NCI-H345 treated with DMSO at 0.1 percent for 48 hours (cell line): ENCODE measurements around the gene FSTL4.

Source experiments
- DNase-seq: peaks from one replicate; lab custom pipeline; 2025; ENCODE audit not compliant: unreplicated experiment; lab: John Stamatoyannopoulos, UW

Gene FSTL4

GRCh38 chr5:133331941-133332340, 280.4 kb downstream of the FSTL4 start:
- no peak for DNase-seq

GRCh38 chr5:133330956-133331355, 281.4 kb downstream of the FSTL4 start:
- DNase-seq: no peak

- DNase-seq: no peak
Observed at GRCh38 chr5:133328800-133329199, 283.5 kb downstream of the FSTL4 start.

GRCh38 chr5:133327946-133328401, 284.4 kb downstream of the FSTL4 start:
- no peak for DNase-seq

- no peak for DNase-seq
Observed at GRCh38 chr5:133326361-133326760, 286.0 kb downstream of the FSTL4 start.

DNA sequence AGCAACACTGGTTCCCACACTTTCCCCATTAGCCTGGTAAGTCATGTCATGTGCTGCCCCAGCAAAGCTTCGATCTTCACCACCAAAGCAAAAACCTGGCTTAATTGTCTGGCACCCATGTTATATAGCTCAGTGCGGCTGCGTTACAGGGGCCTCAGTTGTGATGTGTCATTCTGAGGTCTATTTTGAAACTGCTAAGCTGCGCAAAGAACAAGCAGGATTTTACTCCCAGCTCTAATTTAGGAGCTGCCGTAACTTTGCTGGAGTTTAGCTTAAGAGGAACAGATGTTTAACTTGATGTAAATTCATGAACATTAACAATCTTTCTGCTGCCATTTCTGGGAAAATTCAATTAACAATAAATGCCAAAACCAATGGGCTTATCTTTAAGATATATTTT, 286.5 kb downstream of the FSTL4 start:
- no peak for DNase-seq

DNA sequence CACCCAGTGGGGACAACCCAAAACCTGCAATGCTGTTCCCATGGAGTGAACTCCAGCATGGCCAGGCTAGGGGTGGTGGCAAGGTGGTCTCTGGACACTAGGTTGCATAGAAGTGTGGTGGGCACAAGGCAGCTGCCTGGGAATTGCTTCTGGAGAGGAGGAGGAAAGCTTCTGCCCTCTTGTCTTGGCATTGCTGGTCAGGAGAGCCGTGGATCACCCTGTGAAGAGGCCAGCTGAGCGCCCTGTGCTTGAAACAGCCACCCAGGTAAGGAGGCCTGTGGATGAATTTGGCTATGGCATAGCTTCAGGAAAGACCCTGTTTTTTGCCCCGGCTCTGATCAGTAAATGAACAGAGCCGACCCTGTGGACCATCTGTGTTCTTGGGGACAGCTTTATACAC, 287.4 kb downstream of the FSTL4 start:
- no peak for DNase-seq

DNA sequence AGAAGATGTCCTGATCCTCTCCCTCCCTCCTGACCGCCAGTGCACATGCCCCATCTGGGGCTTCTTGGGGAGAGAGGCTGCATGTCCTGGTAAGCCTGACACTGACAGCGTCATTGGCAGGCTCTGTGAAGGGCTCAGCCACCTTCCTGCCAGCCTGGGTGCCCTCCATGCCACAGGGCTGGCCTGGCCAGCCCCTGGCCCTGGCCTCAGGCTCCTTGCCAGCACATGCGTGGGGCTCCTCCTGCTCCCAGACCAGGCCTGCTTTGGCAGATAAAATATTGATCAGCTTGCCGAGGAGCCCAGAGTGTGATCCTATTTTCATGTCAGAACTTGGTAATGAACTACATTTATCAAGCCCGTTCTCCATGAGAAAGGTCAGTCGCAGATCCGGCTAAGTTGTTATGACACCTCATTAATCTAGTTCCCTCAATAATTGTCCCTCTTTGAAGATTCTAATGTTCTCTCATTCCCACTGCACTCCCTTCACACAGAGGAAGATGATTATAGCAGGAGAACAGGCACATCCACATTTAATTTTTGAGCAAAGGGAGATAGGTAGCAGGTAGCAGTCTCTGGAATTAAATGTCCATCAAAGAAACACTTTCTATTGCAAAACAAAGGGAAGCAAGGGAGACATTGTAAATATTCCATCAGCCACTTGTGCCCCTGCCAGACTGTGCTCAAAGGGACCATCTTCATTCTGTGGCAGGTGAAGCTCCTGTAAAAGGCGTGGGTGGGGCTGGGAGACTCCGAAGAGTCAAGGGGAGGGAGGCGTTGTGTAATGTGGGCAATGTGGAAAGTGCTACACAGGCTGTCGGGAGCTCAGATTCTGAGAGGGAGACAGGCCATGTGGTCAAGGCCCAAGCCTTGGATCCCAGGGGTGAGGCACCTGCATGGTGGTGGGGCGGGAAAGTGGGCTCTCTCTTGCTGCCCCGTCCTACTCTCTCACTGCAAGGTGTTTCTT, 288.6 kb downstream of the FSTL4 start:
- DNase-seq: peak; percentile 14

GRCh38 chr5:133322743-133323142, 289.6 kb downstream of the FSTL4 start:
- DNase-seq: no peak

DNA sequence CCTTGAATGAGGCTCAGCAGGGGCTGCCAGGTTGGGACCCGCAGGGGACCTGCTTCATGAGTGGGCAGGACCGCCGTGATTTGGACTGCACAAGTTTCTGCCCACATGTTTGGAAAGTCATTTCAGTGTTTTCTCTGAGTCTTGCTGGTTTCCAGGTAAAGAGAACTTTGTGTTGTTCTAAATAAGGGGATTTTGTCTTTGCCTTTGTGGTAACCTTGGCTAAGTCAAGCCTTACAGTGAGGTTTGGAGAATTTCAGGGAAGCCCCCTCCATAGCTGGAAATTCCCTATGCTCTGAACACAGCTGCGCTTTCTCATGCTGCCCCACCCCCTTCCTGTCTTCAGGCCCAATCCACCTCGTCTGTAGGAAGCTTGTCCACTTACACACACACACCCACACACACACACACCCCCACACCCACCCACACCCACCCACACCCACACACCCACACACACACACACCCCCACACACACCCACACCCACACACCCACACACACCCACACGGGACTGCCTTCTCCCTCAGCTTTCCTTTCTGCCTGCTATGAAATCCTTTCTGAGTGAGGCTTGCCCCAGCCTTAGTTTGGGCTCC, 290.4 kb downstream of the FSTL4 start:
- no peak for DNase-seq

DNA sequence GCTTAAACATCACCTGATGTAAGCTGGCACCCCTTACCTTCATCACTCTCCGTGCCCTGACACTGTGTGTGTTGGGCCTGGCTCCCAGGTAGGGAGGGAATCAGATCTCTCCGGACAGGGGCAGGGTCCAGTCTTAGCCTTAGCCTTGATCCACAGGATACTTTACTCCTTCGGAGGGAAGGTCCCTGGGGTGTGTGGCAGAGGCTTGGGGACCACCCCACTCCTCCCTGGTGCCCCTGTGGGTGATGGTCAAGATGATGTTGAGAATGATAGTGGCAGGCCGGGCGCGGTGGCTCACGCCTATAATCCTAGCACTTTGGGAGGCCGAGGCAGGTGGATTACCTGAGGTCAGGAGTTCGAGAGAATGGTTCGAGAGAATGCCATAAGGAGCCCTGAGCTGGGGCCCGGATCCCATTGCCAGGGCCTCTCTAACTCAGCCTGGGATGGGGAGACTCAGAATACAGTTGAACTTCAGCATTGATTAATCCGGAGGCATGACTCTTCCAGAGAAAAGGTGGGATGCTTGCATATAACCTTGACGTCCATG, 291.0 kb downstream of the FSTL4 start:
- DNase-seq: no peak

DNA sequence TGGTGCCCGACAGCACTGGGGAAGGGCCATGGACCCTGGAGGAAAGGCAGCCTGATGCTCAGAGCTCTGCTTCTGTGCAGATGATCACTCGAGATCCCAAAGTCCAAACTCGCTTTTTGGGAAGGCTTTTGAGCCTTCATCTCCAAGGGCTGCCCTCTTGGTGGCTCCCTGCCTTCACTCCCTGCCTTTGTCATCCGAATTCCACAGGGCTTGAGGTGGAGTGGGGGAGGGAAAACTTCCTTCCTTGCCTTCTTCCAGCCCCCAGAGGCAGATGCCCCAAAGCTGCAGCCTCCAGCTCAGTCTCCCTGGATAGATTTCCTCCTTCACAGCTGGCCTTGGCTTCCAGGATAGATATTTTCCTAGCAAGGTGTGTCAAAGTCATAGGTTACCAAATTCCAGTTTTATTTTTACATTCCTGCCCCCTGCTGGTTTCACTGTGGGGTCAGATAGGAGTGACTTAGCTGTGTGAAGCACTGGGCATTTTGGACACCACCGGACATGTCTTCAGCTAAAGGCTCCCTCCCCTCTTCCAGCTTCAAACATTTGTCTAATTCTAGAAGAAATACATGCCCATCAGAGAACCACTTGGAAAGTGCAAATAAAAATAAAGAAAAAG, 292.3 kb downstream of the FSTL4 start:
- no peak for DNase-seq

- no peak for DNase-seq
Observed at GRCh38 chr5:133319244-133319643, 293.1 kb downstream of the FSTL4 start.

DNA sequence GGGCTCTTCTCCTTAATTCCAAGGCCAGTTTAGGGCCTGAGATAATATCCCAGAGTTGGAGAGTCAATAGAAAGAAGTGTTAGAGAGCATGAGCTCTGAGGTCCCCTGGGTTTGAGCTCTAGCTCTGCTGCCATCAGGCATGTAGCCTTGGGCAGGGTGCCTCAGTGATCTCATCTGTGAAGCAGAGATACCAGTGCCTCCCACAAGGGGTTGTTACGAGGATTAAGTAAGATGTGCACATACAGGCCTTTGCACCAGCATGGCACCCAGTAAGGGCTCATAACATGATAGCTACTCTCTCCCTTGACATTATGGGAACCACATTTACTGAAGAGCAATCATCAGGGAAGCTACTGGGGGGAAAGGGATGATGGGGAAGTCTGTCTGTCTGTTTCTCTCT, 294.8 kb downstream of the FSTL4 start:
- DNase-seq: no peak

DNA sequence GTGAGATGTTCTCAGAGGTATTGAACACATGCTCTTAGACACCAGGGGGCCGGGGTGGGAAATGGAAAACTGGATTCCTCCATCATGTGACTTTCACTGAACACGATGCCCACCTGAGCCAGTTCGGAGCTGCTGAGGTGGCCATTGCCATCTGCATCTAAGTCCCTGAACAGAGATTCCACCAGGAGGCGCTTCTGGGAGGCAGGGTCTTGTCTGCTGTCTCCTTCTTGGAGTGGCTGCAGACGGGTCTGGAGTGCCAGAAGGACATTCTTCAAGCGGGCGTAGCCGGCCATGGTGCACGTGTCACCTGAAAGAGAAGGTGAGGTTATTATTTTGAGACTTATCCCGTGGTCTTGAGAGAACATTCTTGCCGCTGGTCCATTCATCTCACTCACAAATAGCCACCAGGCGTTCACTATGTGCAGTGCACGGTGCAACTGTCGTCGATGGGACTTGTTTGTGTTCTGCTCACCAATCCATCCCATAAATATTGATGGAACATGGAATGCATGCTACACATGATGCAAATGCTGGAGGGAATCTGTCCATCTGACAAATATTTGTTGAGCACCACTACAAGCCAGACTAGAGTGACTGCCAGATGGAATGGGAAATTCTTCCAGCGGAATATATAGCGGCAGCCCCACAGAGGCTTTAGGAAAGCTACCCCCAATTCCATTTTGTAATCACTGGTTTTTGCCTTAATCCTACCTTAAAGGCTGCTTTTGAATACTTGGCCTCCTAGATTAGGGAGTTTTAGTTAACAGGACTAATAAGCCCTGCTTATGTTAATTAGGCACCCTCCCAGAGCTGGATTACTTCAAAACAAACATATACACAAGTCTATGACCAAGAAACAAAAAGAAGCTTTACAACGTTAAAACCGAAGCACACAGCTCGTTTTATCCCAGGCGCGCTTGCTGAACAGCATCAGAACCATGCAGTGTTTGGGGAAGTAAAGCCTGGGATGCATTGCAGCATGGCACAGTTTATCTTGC, 295.7 kb downstream of the FSTL4 start:
- DNase-seq: no peak

DNA sequence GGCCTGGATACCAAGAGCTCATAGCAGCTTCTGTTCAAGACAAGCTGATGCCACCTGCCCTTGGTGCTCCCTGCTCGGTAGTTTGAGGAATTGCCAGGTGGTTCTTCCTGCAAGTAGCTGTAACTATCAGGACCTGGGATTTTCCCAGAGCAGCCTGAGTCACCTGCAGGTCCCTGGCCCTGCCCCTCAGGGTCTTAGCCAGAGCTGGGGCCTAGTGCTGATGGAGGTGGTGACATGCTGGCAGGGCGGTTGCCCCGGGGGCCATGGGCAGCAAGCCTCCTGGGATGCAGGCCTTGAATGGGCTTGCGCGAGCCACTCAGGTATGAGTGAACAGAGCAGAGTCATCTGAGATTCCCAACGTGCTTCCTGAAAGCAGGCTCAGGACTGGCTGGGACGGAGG, 298.3 kb downstream of the FSTL4 start:
- DNase-seq: no peak

GRCh38 chr5:133311176-133311575, 301.2 kb downstream of the FSTL4 start:
- no peak for DNase-seq

DNA sequence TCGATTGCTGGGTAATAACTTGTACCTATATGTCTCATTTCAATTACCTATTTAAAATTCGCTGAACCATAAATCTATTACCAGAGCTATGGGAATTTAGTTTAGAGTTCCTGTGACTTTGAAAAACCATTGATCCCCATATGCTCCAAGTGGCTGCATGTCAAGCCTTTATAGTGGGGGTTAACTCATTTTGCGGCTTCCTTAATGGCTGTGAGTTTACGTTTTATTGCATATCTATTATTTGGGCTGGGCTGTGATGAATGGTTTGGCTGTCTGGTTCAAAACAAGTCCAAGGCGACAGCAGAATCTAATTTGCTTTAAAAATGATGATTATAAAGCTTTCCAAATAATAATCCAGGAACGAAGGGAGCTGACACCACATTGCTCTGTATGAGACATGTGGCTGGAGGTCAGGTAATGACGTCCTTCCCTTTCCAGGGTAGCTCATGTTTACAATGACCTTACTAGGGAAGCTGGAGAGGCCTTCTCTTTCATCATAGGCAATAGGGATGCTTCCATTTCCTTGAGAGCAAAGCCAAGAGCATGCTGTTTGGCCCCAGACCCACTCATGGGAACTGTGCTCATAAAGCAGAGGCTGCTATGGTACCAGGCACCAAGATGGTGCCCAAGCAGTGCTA, 302.2 kb downstream of the FSTL4 start:
- no peak for DNase-seq

DNA sequence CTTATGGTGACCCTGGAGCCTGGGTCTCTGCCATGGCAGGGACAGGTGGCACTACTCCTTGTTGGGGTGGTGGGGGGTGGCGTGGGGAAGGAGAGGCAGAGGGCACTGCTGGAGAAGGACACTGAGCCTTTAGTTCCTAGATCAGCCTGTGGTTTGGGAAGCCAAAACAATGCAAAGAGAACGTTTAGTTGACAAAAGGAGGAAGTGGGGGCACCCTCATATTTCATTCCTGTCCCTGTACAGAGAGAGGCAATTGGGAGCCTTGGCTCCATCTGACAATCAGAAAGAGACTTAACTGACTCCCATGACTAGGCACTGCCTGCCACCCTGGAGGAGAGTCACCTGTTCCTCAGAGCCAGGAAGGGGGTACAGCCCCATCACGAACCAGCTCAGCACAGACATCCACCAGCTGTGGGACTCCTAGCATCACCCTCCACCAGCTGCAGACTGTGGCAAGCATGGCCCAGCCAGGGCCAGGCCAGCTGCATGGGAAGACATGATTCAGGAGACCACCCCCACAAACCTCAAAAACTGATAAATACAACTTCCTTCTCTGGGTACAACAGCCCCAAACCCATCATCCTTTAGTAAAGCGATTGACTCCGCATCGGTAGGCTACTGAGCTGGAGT, 303.1 kb downstream of the FSTL4 start:
- DNase-seq: no peak

- DNase-seq: no peak
Observed at GRCh38 chr5:133307275-133307674, 305.1 kb downstream of the FSTL4 start.
